ENCODE measurements around the gene CACNA1C.
"Not testable (repeated sequence)": the region's sequence is repeated elsewhere in the genome, so short reads cannot be mapped to it uniquely, and the experiment has no call there.

Gene CACNA1C

GRCh38 chr12:2467447-2468195 is 414.8 kb downstream of the CACNA1C start:
- DNase-seq = no peak

- DNase-seq = no peak
Measured at GRCh38 chr12:2475984-2476383, 423.2 kb downstream of the CACNA1C start.

- DNase-seq = no peak
Measured at GRCh38 chr12:2477009-2477766, 424.4 kb downstream of the CACNA1C start.

- DNase-seq = no peak
Measured at GRCh38 chr12:2479851-2480535, 427.2 kb downstream of the CACNA1C start.

- DNase-seq = no peak
Measured at GRCh38 chr12:2481346-2481745, 428.6 kb downstream of the CACNA1C start.

GRCh38 chr12:2481951-2482350 is 429.2 kb downstream of the CACNA1C start:
- no peak for DNase-seq

GRCh38 chr12:2482938-2483660 is 430.3 kb downstream of the CACNA1C start:
- no peak for DNase-seq

GRCh38 chr12:2483713-2484112 is 430.9 kb downstream of the CACNA1C start:
- DNase-seq = no peak

GRCh38 chr12:2484141-2484776 is 431.5 kb downstream of the CACNA1C start:
- DNase-seq = no peak

GRCh38 chr12:2485681-2486080 is 432.9 kb downstream of the CACNA1C start:
- no peak for DNase-seq

- DNase-seq = no peak
Measured at GRCh38 chr12:2486796-2487195, 434.0 kb downstream of the CACNA1C start.

- no peak for DNase-seq
Measured at GRCh38 chr12:2487278-2487677, 434.5 kb downstream of the CACNA1C start.

- DNase-seq = no peak
Measured at GRCh38 chr12:2488131-2488530, 435.3 kb downstream of the CACNA1C start.

GRCh38 chr12:2488596-2488995 is 435.8 kb downstream of the CACNA1C start:
- DNase-seq = no peak

- no peak for DNase-seq
Measured at GRCh38 chr12:2489275-2489674, 436.5 kb downstream of the CACNA1C start.

GRCh38 chr12:2490831-2491230 is 438.0 kb downstream of the CACNA1C start:
- DNase-seq = no peak

- DNase-seq = not testable (repeated sequence)
Measured at GRCh38 chr12:2491349-2491748, 438.6 kb downstream of the CACNA1C start.

- no peak for DNase-seq
Measured at GRCh38 chr12:2492236-2492635, 439.4 kb downstream of the CACNA1C start.

- DNase-seq = no peak
Measured at GRCh38 chr12:2493086-2493485, 440.3 kb downstream of the CACNA1C start.

GRCh38 chr12:2494486-2495192 is 441.9 kb downstream of the CACNA1C start:
- no peak for DNase-seq

- DNase-seq = no peak
Measured at GRCh38 chr12:2495417-2496112, 442.8 kb downstream of the CACNA1C start.
